ENCODE measurements around the gene CACNA1I. TPM values are rescaled to one million over a fixed set of nuclear protein-coding genes. Genes with fewer than 3 reads are reported as not detected.

The CACNA1I gene
- total and polyA plus RNA-seq, 2 donors (not counting 3 experiments of a cell fraction or from before 2014, with no cell fraction given), result not detected

- no peak overlapping the region for H2AFZ ChIP-seq (ENCODE audit: low read depth, low read length)
- no peaks in the 10 kb centered on the region for H3K27me3 ChIP-seq (ENCODE audit: control insufficient read depth in 2 of 2, insufficient read depth in 2 of 2, low read length in 2 of 2)
- no peaks in the 10 kb centered on the region for H3K79me2 ChIP-seq (ENCODE audit: control insufficient read depth, insufficient read depth, low read length)
- dilution Hi-C loops (cut with MboI; ENCODE audit: extremely low pct_ligation_motif_present, low sequenced_read_pairs), result no loop called here
- no peaks in the 10 kb centered on the region for H3K36me3 ChIP-seq (ENCODE audit: control insufficient read depth in 2 of 2, extremely low read depth in 1 of 2, insufficient read depth in 2 of 2, low read length in 2 of 2)
- no peaks in the 10 kb centered on the region for H3K4me1 ChIP-seq (ENCODE audit: control insufficient read depth, extremely low read depth, insufficient read depth, low read length)
- no peak overlapping the region for H3K9ac ChIP-seq (replicated peaks; ENCODE audit: extremely low read depth, insufficient read depth, low read length)
- no peaks in the 10 kb centered on the region for H3K9me3 ChIP-seq (replicated peaks; ENCODE audit: control insufficient read depth, insufficient read depth, low read length)
- no peaks in the 10 kb centered on the region for H3K9me1 ChIP-seq (replicated peaks; ENCODE audit: control insufficient read depth, extremely low read depth, insufficient read depth, low read length)
- H3K4me3 ChIP-seq (replicated peaks in 1 of 3; ENCODE audit: insufficient read depth in 1 of 3, low read depth in 1 of 3, low read length in 3 of 3), result no peak overlapping the region
- no peaks in the 10 kb centered on the region for H4K20me1 ChIP-seq (replicated peaks; ENCODE audit: control insufficient read depth, extremely low read depth, insufficient read depth, low read length)
- TF ChIP-seq POLR2A (IDR thresholded peaks at IDR 0.05; ENCODE audit: low read depth, low read length) (no peak), FOS (IDR thresholded peaks at IDR 0.05; ENCODE audit: borderline replicate concordance, insufficient read depth, low read length) (no peak), EZH2 (IDR thresholded peaks at IDR 0.05; ENCODE audit: borderline replicate concordance, low read depth, low read length, severe bottlenecking) (no peak), JUN (IDR thresholded peaks at IDR 0.05; ENCODE audit: borderline replicate concordance, insufficient read depth, insufficient read length, low read depth) (no peak)
- TF ChIP-seq, protein P1, sequence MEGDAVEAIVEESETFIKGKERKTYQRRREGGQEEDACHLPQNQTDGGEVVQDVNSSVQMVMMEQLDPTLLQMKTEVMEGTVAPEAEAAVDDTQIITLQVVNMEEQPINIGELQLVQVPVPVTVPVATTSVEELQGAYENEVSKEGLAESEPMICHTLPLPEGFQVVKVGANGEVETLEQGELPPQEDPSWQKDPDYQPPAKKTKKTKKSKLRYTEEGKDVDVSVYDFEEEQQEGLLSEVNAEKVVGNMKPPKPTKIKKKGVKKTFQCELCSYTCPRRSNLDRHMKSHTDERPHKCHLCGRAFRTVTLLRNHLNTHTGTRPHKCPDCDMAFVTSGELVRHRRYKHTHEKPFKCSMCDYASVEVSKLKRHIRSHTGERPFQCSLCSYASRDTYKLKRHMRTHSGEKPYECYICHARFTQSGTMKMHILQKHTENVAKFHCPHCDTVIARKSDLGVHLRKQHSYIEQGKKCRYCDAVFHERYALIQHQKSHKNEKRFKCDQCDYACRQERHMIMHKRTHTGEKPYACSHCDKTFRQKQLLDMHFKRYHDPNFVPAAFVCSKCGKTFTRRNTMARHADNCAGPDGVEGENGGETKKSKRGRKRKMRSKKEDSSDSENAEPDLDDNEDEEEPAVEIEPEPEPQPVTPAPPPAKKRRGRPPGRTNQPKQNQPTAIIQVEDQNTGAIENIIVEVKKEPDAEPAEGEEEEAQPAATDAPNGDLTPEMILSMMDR (IDR thresholded peaks at IDR 0.05; ENCODE audit: extremely low read depth in 1 of 2, insufficient read depth in 1 of 2, low read depth in 1 of 2, low read length in 2 of 2), result no peak
- no TSS peak for BruUV-seq (replicated peaks)
- DNase-seq (ENCODE audit: low read depth, low spot score) (no peak), FAIRE-seq (no peak)
- H3K4me2 ChIP-seq (ENCODE audit: insufficient read depth, low read length), result no peak overlapping the region
- ChIA-PET POLR2A (no interaction called here), CTCF (interaction anchor here (1.0 to 1.9 kb wide), 3 partner anchors 9 to 373 kb away, joined by 4 to 5 read pairs (median 4); no protein-coding TSS in a partner anchor)
- intact Hi-C loops (cut with micrococcal nuclease), result no loop called here
- H3K27ac ChIP-seq (ENCODE audit: insufficient read depth, low read depth, low read length), result no peak overlapping the region
These were observed 80.8 kb downstream of the CACNA1I start for GRCh38 chr22:39651053-39651996.
